Testis (tissue), 3 donors: ENCODE data around the gene SH2B3. TPM values are rescaled to one million over a fixed set of nuclear protein-coding genes. Genes with fewer than 3 reads are reported as not detected.

Experiments used
- DNase-seq: peaks from one replicate; pipeline ENCODE4 v3.0.0-alpha.2; 2019
- H3K27ac ChIP-seq, 2 donors: fragments of 200-600 bp; sonication (generic); one replicate each; pipeline ENCODE4 v1.5.1; 2019
- H3K27me3 ChIP-seq: fragments of 200-600 bp; sonication (generic); one replicate; pipeline ENCODE4 v1.5.1; 2019
- H3K36me3 ChIP-seq: fragments of 200-600 bp; sonication (generic); one replicate; pipeline ENCODE4 v1.5.1; 2017; ENCODE audit warnings: low read depth; ENCODE audit errors: missing control alignments
- H3K4me1 ChIP-seq: fragments of 200-600 bp; sonication (generic); one replicate; pipeline ENCODE4 v1.5.1; 2019
- H3K4me3 ChIP-seq, 2 donors: fragments of 200-600 bp; sonication (generic); one replicate each; pipeline ENCODE4 v1.5.1; 2017 to 2019
- H3K9me3 ChIP-seq: fragments of 200-600 bp; sonication (generic); one replicate; pipeline ENCODE4 v1.5.1; 2017
- CTCF ChIP-seq, 3 experiments: fragments of 450-650 bp in 2 of 3; fragments of 200-600 bp in 1 of 3; sonication (generic) in 1 of 3; IDR thresholded peaks; one replicate each; pipeline ENCODE4 v1.5.1; 2016 to 2019; ENCODE audit warnings: antibody characterized with exemption in 3 of 3, mild to moderate bottlenecking in 2 of 3, moderate library complexity in 1 of 3
- POLR2A ChIP-seq: fragments of 450-650 bp; IDR thresholded peaks from one replicate; pipeline ENCODE4 v1.6.1; 2017; ENCODE audit warnings: antibody characterized with exemption, mild to moderate bottlenecking, moderate library complexity
- WGBS, 2 donors: methylation state at CpG; one replicate each; pipeline ENCODE4 v1.1.5; 2018; 5-methylcytosine and 5-hydroxymethylcytosine counted together
- intact Hi-C: fragments of 100-400 bp; cut with DNase I; formaldehyde crosslinking; loops from one replicate; pipeline ENCODE4 v1.15.1; 2023; ENCODE audit warnings: low total_unique reads
- polyA plus RNA-seq: library from polyadenylated mRNA; stranded (reverse); fragments of 350-450 nt; fragmentation: Illumina TruSeq; extraction: RNeasy Lipid Tissue Mini Kit (QIAGEN cat#74804); gene quantifications from one replicate; pipeline ENCODE4 v1.2.3, GENCODE V29; 2014; ENCODE audit warnings: low read depth, low replicate concordance; ENCODE audit not compliant: insufficient read depth
- total RNA-seq, 2 donors: library from RNA; depleted of rRNA; stranded (reverse); fragments of >200 nt; gene quantifications; one replicate each; pipeline ENCODE4 v1.2.3, GENCODE V29; 2016

SH2B3 gene
- total and polyA plus RNA-seq, 3 donors from 2014 or later = 22.0 to 38.1 (median 36.9) TPM

GRCh38 chr12:111366075-111366474 is 39.6 kb upstream of the SH2B3 start:
- no peak for DNase-seq
- intact Hi-C loops = no loop called here
- Histone ChIP-seq H3K27ac (no peak overlapping the region), H3K4me3 (no peak overlapping the region), H3K27me3 (no peaks in the 10 kb centered on the region), H3K36me3 (no peaks in the 10 kb centered on the region), H3K4me1 (peaks cover 27% of the 10 kb centered on the region), H3K9me3 (no peaks in the 10 kb centered on the region)
- TF ChIP-seq CTCF (IDR thresholded peaks at IDR 0.05) = no peak
- TF ChIP-seq POLR2A = no peak
- 95 to 99% methylated on average over 10 of the region's 10 CpGs for WGBS, 2 donors

DNA sequence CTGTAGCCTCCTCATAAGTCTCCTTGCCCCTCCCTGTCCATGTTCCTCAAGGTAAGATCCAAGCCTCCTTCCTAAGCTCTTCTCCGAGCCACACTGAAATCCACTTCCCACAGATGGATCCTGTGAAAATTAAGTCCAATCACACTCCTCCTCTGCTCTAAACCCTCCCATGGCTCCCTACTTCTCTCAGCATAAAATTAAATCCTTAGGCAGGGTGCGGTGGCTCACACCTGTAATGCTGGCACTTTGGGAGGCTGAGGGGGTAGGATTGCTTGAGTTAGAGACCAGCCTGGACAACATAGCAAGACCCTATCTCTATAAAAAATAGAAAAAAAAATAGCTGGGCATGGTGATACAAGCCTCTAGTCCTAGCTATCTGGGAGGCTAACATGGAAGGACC is 39.1 kb upstream of the SH2B3 start:
- H3K9me3 ChIP-seq = no peaks in the 10 kb centered on the region
- DNase-seq = no peak
- no peak overlapping the region for H3K4me3 ChIP-seq
- H3K27ac ChIP-seq = no peak overlapping the region
- no peaks in the 10 kb centered on the region for H3K27me3 ChIP-seq
- intact Hi-C loops = no loop called here
- H3K4me1 ChIP-seq = peaks cover 23% of the 10 kb centered on the region
- TF ChIP-seq POLR2A (no peak), CTCF (IDR thresholded peaks at IDR 0.05) (no peak)
- WGBS, 2 donors = 70 to 95% methylated on average over 2 of the region's 2 CpGs
- H3K36me3 ChIP-seq = no peaks in the 10 kb centered on the region

DNA sequence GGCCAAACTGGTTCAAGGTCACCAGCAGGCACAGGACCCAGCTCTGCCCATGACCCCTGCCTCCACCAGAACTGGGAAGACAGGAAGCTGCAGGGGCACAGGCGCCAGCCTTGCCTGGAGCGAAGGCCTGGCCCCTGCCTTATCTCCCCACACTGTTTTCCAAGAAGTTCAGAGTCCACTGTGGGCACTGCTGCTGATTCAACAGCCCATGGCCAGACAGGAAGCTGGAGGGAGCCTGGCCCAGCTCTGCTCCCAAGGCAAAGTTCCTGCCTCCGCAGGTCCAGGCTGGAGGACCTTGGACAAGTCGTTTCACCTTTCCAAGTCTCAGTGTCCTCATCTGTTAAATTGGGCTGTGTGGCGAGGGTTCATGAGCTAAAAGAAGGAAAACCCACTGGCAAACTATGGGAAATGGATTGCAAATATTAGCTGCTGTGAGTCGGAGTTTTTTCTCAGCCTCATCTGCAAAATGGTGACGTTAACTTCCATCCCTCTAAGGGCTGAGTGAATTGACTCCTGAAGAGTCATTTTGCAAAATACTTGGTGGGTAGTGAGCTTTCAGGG is 38.0 kb upstream of the SH2B3 start:
- 7 to 33% methylated on average over 2 to 7 of the region's 7 CpGs for WGBS, 2 donors
- intact Hi-C loops = no loop called here
- peak; percentile 22 for DNase-seq
- H3K27ac ChIP-seq = no peak overlapping the region
- TF ChIP-seq POLR2A (no peak), CTCF (IDR thresholded peaks at IDR 0.05) (no peak)
- peaks cover 13% of the 10 kb centered on the region for H3K4me1 ChIP-seq
- H3K4me3 ChIP-seq = peak overlapping the region; percentile 85 to 92
- no peaks in the 10 kb centered on the region for H3K9me3 ChIP-seq
- no peaks in the 10 kb centered on the region for H3K27me3 ChIP-seq
- no peaks in the 10 kb centered on the region for H3K36me3 ChIP-seq

GRCh38 chr12:111368291-111368787 is 37.4 kb upstream of the SH2B3 start:
- 0 to 1% methylated on average over 7 to 18 of the region's 18 CpGs for WGBS, 2 donors
- no peak for TF ChIP-seq CTCF (IDR thresholded peaks at IDR 0.05)
- no peak for TF ChIP-seq POLR2A
- Histone ChIP-seq H3K27me3 (no peaks in the 10 kb centered on the region), H3K27ac (peak overlapping the region; percentile 16 to 68), H3K9me3 (no peaks in the 10 kb centered on the region), H3K4me3 (peak overlapping the region; percentile 85 to 92), H3K4me1 (peaks cover 13% of the 10 kb centered on the region), H3K36me3 (no peaks in the 10 kb centered on the region)
- peak; percentile 23 for DNase-seq
- intact Hi-C loops = no loop called here
